Eye (tissue), 1 donor: ENCODE measurements around the gene TFDP1.
A peak's percentile ranks its signal among the peaks of the same experiment; 100 is the strongest.
"Not testable (repeated sequence)": the region's sequence is repeated elsewhere in the genome, so short reads cannot be mapped to it uniquely, and the experiment has no call there.

Source experiments
- DNase-seq: peaks from one replicate; pipeline ENCODE4 v3.0.0-alpha.2; 2015

TFDP1 gene

DNA sequence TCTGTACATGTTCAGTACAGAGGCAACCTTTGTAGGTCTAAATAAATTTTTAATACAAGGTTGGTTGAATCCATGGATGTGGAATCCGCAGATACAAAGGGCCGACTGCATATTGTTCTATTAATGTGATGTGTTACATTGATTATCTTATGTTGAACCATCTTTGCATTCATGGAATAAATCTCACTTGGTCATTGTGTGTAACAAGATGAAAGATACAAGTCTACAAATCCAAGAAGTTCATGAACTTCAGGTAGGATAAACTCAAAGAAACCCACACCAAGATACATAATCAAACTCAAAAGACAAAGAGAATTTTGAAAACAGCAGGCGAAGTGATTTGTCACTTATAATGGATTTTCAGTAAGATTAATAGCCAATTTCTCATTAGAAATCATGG lies 8.0 kb upstream of the TFDP1 start:
- no peak for DNase-seq

- no peak for DNase-seq
Measured at GRCh38 chr13:113577881-113578435, 6.6 kb upstream of the TFDP1 start.

DNA sequence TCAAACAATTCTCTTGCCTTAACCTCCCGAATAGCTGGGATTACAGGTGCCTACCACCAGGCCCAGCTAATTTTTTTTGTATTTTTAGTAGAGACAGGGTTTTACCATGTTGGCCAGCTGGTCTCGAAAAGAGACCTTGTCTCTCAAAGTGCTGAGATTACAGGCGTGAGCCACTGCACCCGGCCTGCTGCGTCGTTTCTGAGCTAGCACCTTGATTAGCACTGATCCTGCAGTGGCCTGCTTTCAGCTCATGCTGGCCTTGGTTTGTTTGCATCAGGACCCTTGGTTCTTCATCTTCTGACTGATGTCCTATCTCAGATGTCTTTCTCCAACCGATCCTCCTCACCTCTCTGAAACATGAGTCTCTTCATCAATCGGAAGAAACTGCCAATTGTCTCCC lies 4.9 kb upstream of the TFDP1 start:
- DNase-seq: no peak

DNA sequence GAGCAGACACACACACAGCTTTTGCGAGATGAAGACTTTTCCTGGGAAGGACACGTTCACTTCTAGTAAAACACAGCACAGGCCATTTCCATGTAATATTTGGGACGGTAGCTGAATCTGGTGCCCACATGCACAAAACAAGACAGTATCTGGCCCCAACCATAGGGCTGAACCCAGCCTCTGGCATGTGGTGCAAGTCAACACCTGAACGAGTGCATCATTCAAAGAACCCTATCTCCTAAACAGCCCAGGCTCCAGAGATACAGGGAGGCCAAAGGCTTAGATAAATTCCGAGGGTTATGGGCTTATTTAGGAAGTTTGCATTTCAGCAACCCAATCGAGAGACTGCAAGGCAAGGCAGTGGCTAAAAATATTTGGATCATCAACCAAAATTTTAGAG lies 2.7 kb upstream of the TFDP1 start:
- DNase-seq: no peak

- DNase-seq: no peak
Measured at GRCh38 chr13:113582841-113583631, 1.5 kb upstream of the TFDP1 start.

GRCh38 chr13:113584870-113585671 lies 518 bp downstream of the TFDP1 start:
- DNase-seq: peak; percentile 20

DNA sequence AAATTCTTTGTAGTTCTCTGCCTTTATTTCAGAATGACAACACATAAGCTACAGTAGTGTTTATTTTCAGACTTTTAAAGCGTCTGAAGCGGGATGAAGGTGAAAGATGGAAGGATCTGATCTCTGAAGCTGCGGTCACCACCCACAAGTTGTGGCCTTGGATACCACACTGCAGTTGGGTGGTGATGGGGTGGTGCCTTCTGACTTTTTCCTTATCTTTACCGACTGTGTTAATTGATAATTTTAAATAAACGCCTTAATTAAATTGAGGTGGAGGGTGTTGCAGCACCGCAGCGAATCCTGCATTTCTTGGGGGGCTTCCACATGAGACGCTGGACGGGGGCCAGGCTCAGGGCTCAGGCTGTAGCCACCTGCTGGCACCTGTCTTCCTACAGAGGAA lies 1.3 kb downstream of the TFDP1 start:
- no peak for DNase-seq

DNA sequence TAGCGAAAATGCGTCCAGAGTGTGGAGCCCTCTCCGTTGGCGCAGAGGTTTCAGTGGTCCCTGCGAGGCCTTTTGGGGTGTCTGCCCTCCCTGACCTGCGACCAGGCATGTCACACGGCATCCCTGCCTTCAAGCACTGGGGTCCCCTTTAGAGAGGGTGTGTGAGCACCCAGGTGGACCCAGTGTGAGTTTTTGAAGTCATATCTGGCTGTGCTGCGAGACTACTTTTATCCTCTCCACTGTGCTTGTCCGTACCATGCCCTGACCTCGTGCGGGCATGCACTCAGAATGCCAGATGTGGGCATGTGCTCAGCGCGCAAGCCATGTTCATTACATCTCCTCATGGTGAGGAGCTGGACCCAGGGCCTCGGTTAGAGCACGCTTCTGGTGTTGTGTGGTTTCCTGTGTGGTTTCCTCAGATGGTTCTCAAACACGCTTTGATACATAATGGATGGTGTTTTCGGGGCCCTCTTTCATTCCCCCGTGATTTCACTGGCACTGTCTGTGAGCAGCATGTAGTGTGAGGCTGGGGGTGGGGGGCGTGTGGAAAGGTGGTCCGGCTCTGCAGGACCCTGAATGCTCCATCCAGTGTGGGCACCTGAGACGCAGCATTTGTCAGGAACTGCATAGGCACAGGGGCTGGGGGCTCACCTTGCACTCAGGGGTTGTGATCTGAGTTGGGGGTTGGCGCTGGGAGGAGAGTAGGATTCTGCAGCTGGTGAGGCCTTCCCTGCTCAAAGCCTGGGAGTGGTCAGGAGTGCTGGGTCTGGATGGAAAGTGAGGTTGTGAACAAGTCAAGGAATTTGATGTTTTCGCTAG lies 2.3 kb downstream of the TFDP1 start:
- DNase-seq: no peak

DNA sequence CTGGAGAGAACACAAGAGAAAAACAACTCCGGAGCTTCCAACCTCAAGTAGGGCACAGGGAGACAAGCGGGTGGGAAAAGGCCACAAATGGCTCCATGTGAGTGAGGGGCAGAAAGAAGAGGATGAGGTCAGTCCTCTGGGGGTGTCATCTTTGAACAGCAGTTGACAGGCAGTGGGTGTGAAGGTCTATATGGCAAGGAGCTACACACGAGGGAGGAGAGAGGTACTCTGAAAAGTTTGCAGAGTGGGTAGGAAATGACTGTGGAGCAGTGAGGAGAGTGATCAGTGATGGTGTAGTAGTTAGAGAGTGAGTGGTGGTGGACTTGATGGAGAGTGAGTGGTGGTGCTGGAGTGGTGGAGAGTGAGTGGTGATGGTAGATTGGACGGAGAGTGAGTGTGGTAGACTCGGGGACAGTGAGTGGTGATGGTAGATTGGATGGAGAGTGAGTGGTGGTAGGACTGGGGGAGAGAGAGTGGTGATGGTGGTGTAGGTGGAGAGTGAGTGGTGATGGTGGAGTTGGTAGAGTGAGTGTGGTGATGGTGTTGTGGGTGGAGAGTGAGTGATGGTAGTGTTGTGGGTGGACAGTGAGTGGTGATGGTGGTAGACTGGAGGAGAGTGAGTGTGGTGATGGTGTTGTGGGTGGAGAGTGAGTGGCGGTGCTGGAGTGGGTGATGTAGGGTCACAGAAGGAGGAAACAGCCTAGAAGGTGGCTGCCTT lies 4.0 kb downstream of the TFDP1 start:
- DNase-seq: no peak

DNA sequence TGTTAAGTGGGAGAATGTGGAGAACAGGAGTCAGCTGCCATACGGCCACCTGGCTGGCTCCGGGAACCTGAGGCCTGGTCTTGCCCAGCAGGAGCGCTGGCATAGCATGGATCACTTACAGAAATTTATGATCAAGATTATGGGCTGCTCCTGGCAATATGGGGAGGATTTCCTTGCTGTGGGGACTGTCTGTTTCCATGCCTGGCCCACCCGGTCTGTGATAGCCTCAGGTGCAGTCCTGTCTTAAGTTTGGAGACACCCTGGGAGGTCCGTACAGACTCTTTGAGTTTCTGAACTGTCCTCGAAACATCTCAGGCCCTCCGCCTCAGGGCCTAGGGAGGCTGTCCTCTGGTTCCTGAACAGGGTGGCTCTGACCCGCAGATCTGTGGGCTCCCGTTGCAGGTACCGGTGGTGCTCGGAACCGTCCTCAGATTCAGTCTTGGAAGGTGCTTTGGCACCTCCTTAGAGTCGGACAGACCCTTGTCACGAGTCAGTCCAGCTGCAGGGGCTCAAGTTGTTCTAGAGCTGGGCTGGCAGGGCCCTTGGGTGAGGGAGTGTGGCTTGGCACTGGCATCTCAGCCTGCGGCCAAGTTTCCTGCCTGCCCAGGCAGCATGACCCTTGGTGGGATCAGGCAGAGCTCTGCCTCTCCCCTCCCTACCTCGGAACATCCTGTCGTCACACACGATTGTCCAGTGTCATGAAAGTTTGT lies 4.9 kb downstream of the TFDP1 start:
- no peak for DNase-seq

- DNase-seq: no peak
Measured at GRCh38 chr13:113589961-113590339, 5.4 kb downstream of the TFDP1 start.

DNA sequence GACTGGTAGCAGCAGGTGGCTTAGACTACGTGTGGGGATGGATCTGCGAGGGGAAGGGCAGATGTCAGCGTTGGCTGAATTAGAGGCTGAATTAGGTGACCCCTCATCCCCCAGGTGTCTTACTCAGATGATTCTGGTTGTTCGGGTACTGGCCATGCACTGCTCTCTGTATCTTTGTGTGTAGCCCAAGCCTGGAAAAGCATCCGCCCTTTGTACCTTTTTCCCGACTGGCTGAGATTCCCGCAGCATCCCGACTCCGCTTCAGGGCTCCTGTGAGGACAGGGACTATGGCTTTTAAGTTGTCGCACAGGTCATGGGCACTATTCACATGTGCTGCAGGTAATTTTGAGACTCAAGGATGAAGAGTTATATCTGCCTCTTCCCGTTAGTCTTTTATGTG lies 7.2 kb downstream of the TFDP1 start:
- no peak for DNase-seq

- DNase-seq: no peak
Measured at GRCh38 chr13:113592571-113592970, 8.0 kb downstream of the TFDP1 start.

- DNase-seq: not testable (repeated sequence)
Measured at GRCh38 chr13:113594066-113594821, 9.7 kb downstream of the TFDP1 start.

- DNase-seq: no peak
Measured at GRCh38 chr13:113595131-113595530, 10.6 kb downstream of the TFDP1 start.

DNA sequence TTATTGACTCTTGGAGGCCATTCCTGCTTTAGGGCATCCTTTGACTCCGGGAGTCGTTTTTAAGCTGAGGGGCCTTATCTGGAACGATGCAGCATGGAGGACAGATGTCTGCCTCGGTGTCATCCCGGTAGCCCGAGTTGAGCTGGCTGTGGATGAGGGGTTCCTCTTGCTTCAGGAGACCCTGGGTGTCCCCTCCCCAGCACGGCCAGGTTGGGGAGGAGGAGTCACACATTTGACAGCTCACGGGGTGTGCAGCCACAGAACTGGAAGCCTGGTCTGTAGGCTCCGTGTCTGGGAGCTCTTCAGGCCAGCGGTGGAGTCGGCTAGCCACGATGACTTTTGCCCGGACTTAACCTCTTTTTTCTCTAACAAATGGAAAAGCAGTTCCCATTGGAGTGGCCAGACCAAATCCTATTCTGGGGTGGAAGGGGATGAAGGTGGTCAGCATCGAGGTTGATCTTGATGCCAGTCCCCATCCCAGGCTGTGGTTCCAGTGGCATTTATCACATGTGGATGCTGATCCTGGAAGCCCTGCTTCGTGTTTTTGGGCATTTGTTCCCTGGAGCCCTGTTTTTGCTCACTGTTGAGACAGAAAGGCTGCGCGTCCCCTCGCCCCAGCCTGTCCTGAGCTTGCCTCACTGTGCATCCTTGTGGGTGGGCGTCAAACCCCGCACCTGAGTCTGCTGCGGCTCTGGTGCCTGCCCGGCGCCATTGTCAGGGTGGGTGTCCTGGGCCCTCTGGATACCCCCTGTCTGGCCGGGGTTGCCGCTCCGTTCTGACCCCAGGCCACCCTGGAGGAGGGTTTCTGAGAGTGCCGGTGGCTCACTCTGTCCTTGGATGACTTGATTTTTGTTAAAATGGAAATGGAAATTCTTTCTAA lies 12.0 kb downstream of the TFDP1 start:
- DNase-seq: no peak

DNA sequence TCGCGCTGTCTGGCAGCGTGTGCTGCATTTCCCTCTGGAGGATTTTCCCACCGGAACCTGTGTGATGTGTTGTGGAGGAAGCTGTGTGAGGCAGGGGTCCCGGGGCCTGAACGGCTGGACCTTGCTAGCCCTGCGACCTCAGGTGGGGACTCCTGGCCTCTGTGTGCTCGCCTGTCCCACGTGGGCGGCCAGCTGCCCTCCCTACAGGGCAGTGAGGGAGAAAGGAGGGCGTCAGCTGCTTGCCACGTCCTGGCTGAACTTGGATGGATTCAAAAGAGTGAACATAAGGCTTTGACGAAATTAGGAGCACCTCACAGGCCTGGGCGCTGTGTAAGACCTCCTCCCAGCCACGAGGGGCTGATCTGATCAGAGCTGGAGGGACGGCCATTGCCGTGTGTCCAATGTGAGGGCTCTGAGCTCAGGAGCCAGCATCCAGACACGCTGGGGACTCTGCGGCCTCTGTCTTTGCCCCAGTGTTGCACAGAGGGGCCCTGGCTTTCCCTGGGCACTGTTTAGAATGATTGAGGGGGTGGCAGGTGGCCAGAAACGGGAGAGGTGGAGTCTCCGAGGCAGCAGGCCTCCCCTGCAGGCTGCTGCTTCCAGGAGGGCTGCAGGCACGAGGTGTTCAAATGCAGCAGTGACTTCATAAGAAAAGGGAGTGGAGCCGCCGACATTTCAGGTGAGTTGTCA lies 13.0 kb downstream of the TFDP1 start:
- DNase-seq: no peak

- DNase-seq: no peak
Measured at GRCh38 chr13:113598081-113598410, 13.5 kb downstream of the TFDP1 start.

DNA sequence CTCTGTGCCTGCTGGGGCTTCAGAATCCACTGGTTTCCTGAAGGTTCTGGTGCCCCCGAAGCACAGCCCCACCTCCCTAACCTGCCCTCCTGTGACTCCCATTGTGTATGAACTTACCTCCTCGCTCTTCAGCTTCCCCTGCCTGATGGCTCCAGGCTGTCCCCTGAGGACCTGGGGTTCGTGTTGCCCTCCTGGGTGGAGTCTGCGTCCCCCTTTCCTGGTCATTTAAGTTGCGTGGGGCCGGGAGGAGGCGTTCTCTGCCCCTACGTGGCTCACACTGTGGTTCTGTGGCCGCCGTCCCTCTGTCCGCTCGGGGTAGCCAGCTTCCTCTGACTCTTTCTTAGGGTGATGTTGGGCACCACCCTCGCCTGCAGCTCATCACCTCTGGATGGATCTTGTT lies 13.9 kb downstream of the TFDP1 start:
- DNase-seq: no peak

- DNase-seq: no peak
Measured at GRCh38 chr13:113599391-113599790, 14.8 kb downstream of the TFDP1 start.
